ENCODE results near the gene SLC27A6.

- TF ChIP-seq ATF3 (IDR thresholded peaks at IDR 0.05; ENCODE audit: borderline replicate concordance, extremely low read depth, low read depth, low read length) (no peak), RELB (IDR thresholded peaks at IDR 0.05; ENCODE audit: low read depth) (no peak), EZH2 (IDR thresholded peaks at IDR 0.05; ENCODE audit: borderline replicate concordance, control insufficient read depth, low read depth, low read length) (no peak), CREM (IDR thresholded peaks at IDR 0.05; ENCODE audit: low read depth) (no peak), SP1 (IDR thresholded peaks at IDR 0.05; ENCODE audit: low read depth, low read length) (no peak), TAF1 (IDR thresholded peaks at IDR 0.05; ENCODE audit: borderline replicate concordance, low read depth, low read length) (no peak), SIX5 (IDR thresholded peaks at IDR 0.05; ENCODE audit: low read depth, low read length, severe bottlenecking) (no peak), GABPA (IDR thresholded peaks at IDR 0.05; ENCODE audit: low read depth) (no peak), CTCF (IDR thresholded peaks at IDR 0.05 in 2 of 3, conservative IDR thresholded peaks at IDR 0.05 in 1 of 3; ENCODE audit: control insufficient read depth in 2 of 3, extremely low read depth in 1 of 3, insufficient read depth in 1 of 3, low read depth in 3 of 3, low read length in 3 of 3) (no peak), CBX3 (IDR thresholded peaks at IDR 0.05; ENCODE audit: borderline replicate concordance, low read depth) (no peak), NBN (IDR thresholded peaks at IDR 0.05) (no peak), EGR1 (IDR thresholded peaks at IDR 0.05; ENCODE audit: borderline replicate concordance in 1 of 2, low read depth in 2 of 2, low read length in 2 of 2) (no peak), JUND (IDR thresholded peaks at IDR 0.05; ENCODE audit: low read depth, low read length) (no peak)
Measured at GRCh38 chr5:129063483-129064113, 98.3 kb downstream of the SLC27A6 start.
